WTC11 (cell line): ENCODE results near the gene MEIOSIN. TPM values are rescaled to one million over a fixed set of nuclear protein-coding genes. Genes with fewer than 3 reads are reported as not detected.
A peak's percentile ranks its signal among the peaks of the same experiment; 100 is the strongest.

Source experiments
- ATAC-seq: fragments of 200-7000 bp; cut with Tn5 transposase; 2 replicates; pipeline ENCODE4 v1.10.0; 2021; ENCODE audit warnings: mild to moderate bottlenecking, moderate library complexity
- CTCF ChIA-PET: fragments of 300-600 bp; sonication (Branson Sonifier 250); formaldehyde crosslinking; loops from one replicate; lab custom pipeline; 2021; ENCODE audit warnings: antibody characterized with exemption; lab: Charles Lee
- POLR2A ChIA-PET: fragments of 350-600 bp; sonication (Branson Sonifier 250); formaldehyde crosslinking; loops from one replicate; lab custom pipeline; 2021; ENCODE audit warnings: antibody characterized with exemption; lab: Charles Lee
- DNase-seq: peaks from one replicate; pipeline ENCODE4 v3.0.0; 2021; ENCODE audit warnings: low spot score
- H3K27ac Mint-ChIP-seq: 2 replicates; pipeline ENCODE4 v1.8.0; 2021; ENCODE audit warnings: mixed read lengths
- H3K27me3 Mint-ChIP-seq: 2 replicates; pipeline ENCODE4 v1.8.0; 2021; ENCODE audit warnings: low read depth, mild to moderate bottlenecking, moderate library complexity, mixed read lengths
- H3K36me3 Mint-ChIP-seq: 2 replicates; pipeline ENCODE4 v1.8.0; 2021; ENCODE audit warnings: mixed read lengths
- H3K4me1 Mint-ChIP-seq: 2 replicates; pipeline ENCODE4 v1.8.0; 2022; ENCODE audit warnings: mixed read lengths
- H3K4me3 Mint-ChIP-seq: 2 replicates; pipeline ENCODE4 v1.8.0; 2021; ENCODE audit warnings: mild to moderate bottlenecking, moderate library complexity, mixed read lengths
- H3K9me3 Mint-ChIP-seq: 2 replicates; pipeline ENCODE4 v1.8.0; 2021; ENCODE audit warnings: mixed read lengths
- HMGA2 ChIP-seq: fragments of 250-450 bp; sonication (Bioruptor Pico); IDR thresholded peaks from 2 replicates; pipeline ENCODE4 v1.4.0; 2021; ENCODE audit warnings: mild to moderate bottlenecking, moderate library complexity
- JUN ChIP-seq: sonication (generic); formaldehyde crosslinking; IDR thresholded peaks from 2 replicates; pipeline ENCODE4 v1.8.0; 2023; ENCODE audit warnings: mild to moderate bottlenecking, missing genetic modification reagents
- NFE2L1 ChIP-seq: sonication (generic); formaldehyde crosslinking; IDR thresholded peaks from 2 replicates; pipeline ENCODE4 v1.8.1; 2023; ENCODE audit warnings: missing genetic modification reagents
- NR3C1 ChIP-seq: sonication (generic); formaldehyde crosslinking; conservative IDR thresholded peaks from 2 replicates; pipeline ENCODE4 v1.8.1; 2023; ENCODE audit warnings: low read depth, mild to moderate bottlenecking, missing genetic modification reagents
- SMAD3 ChIP-seq: sonication (generic); formaldehyde crosslinking; IDR thresholded peaks from 2 replicates; pipeline ENCODE4 v1.8.0; 2022; ENCODE audit warnings: missing genetic modification reagents, mild to moderate bottlenecking, borderline replicate concordance
- TCF7 ChIP-seq: sonication (generic); formaldehyde crosslinking; IDR thresholded peaks from 2 replicates; pipeline ENCODE4 v1.8.0; 2022; ENCODE audit warnings: mild to moderate bottlenecking, low read depth, missing genetic modification reagents, moderate library complexity
- TEAD4 ChIP-seq: sonication (generic); formaldehyde crosslinking; IDR thresholded peaks from 2 replicates; pipeline ENCODE4 v1.8.0; 2022; ENCODE audit warnings: mild to moderate bottlenecking, missing genetic modification reagents
- ZNF121 ChIP-seq: sonication (generic); formaldehyde crosslinking; IDR thresholded peaks from 2 replicates; pipeline ENCODE4 v1.8.0; 2023; ENCODE audit warnings: missing genetic modification reagents
- ZNF219 ChIP-seq: sonication (generic); formaldehyde crosslinking; IDR thresholded peaks from 2 replicates; pipeline ENCODE4 v1.8.0; 2023; ENCODE audit warnings: missing genetic modification reagents, mild to moderate bottlenecking, borderline replicate concordance
- ZNF232 ChIP-seq: sonication (generic); formaldehyde crosslinking; IDR thresholded peaks from 2 replicates; pipeline ENCODE4 v1.8.0; 2022; ENCODE audit warnings: mild to moderate bottlenecking, missing genetic modification reagents
- ZNF671 ChIP-seq: fragments of 250-450 bp; sonication (Bioruptor Pico); IDR thresholded peaks from 2 replicates; pipeline ENCODE4 v1.8.0; 2021; ENCODE audit warnings: mild to moderate bottlenecking
- total RNA-seq: library from RNA; stranded (reverse); gene quantifications from 3 replicates; pipeline ENCODE4 v1.2.3, GENCODE V29; 2021
- TF ChIP-seq, protein P1 (sequence below): fragments of 250-450 bp; sonication (Bioruptor Pico); IDR thresholded peaks from 2 replicates; pipeline ENCODE4 v1.8.0; 2021; ENCODE audit warnings: mild to moderate bottlenecking
- TF ChIP-seq, protein P2 (sequence below): fragments of 200-600 bp; IDR thresholded peaks from 2 replicates; pipeline ENCODE4 v1.8.0; 2022; ENCODE audit warnings: antibody characterized with exemption
- TF ChIP-seq, protein P3 (sequence below): sonication (generic); formaldehyde crosslinking; IDR thresholded peaks from 2 replicates; pipeline ENCODE4 v1.8.0; 2022; ENCODE audit warnings: mild to moderate bottlenecking, missing genetic modification reagents
- TF ChIP-seq, protein P4 (sequence below): sonication (generic); formaldehyde crosslinking; conservative IDR thresholded peaks from 2 replicates; pipeline ENCODE4 v1.8.1; 2022; ENCODE audit warnings: mild to moderate bottlenecking, missing genetic modification reagents
- TF ChIP-seq, protein P5 (sequence below): fragments of 250-450 bp; sonication (Bioruptor Pico); IDR thresholded peaks from 2 replicates; pipeline ENCODE4 v1.9.0; 2021; ENCODE audit warnings: mild to moderate bottlenecking
- TF ChIP-seq, protein P6 (sequence below): sonication (generic); formaldehyde crosslinking; IDR thresholded peaks from 2 replicates; pipeline ENCODE4 v1.8.0; 2023; ENCODE audit warnings: mild to moderate bottlenecking, missing genetic modification reagents
- TF ChIP-seq, protein P7 (sequence below): sonication (generic); formaldehyde crosslinking; IDR thresholded peaks from 2 replicates; pipeline ENCODE4 v1.8.0; 2022; ENCODE audit warnings: mild to moderate bottlenecking, missing genetic modification reagents
- TF ChIP-seq, protein P8 (sequence below): sonication (generic); formaldehyde crosslinking; IDR thresholded peaks from 2 replicates; pipeline ENCODE4 v1.8.1; 2022; ENCODE audit warnings: low read depth, missing genetic modification reagents, borderline replicate concordance
- TF ChIP-seq, protein P9 (sequence below): sonication (generic); formaldehyde crosslinking; IDR thresholded peaks from 2 replicates; pipeline ENCODE4 v1.8.1; 2022; ENCODE audit warnings: missing genetic modification reagents, borderline replicate concordance

MEIOSIN gene
- total RNA-seq, 1 experiment from 2014 or later, result not detected

DNA sequence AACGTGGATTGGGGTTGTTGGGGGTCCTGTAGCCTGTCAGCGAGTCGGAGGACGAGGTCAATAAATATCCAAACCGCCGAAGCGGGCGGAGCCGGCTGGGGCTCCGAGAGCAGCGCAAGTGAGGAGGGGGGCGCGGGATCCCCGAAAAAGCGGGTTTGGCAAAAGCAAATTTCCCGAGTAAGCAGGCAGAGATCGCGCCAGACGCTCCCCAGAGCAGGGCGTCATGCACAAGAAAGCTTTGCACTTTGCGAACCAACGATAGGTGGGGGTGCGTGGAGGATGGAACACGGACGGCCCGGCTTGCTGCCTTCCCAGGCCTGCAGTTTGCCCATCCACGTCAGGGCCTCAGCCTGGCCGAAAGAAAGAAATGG, 36.6 kb downstream of the MEIOSIN start (continued):
- TF ChIP-seq JUN (no peak), ZNF671 (CRISPR knock-in tag) (no peak), TCF7 (CRISPR knock-in tag) (0 out of 2 replicates have a peak, but pooled peaks have one; percentile 68), HMGA2 (CRISPR knock-in tag) (no peak), ZNF219 (CRISPR knock-in tag) (no peak), ZNF121 (no peak), NR3C1 (CRISPR knock-in tag) (no peak), NFE2L1 (0 out of 2 replicates have a peak, but pooled peaks have one; percentile 43)
- TF ChIP-seq, protein P1, sequence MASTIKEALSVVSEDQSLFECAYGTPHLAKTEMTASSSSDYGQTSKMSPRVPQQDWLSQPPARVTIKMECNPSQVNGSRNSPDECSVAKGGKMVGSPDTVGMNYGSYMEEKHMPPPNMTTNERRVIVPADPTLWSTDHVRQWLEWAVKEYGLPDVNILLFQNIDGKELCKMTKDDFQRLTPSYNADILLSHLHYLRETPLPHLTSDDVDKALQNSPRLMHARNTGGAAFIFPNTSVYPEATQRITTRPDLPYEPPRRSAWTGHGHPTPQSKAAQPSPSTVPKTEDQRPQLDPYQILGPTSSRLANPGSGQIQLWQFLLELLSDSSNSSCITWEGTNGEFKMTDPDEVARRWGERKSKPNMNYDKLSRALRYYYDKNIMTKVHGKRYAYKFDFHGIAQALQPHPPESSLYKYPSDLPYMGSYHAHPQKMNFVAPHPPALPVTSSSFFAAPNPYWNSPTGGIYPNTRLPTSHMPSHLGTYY (CRISPR knock-in tag), result no peak
- TF ChIP-seq, protein P2, sequence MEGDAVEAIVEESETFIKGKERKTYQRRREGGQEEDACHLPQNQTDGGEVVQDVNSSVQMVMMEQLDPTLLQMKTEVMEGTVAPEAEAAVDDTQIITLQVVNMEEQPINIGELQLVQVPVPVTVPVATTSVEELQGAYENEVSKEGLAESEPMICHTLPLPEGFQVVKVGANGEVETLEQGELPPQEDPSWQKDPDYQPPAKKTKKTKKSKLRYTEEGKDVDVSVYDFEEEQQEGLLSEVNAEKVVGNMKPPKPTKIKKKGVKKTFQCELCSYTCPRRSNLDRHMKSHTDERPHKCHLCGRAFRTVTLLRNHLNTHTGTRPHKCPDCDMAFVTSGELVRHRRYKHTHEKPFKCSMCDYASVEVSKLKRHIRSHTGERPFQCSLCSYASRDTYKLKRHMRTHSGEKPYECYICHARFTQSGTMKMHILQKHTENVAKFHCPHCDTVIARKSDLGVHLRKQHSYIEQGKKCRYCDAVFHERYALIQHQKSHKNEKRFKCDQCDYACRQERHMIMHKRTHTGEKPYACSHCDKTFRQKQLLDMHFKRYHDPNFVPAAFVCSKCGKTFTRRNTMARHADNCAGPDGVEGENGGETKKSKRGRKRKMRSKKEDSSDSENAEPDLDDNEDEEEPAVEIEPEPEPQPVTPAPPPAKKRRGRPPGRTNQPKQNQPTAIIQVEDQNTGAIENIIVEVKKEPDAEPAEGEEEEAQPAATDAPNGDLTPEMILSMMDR, result no peak
- TF ChIP-seq, protein P3, sequence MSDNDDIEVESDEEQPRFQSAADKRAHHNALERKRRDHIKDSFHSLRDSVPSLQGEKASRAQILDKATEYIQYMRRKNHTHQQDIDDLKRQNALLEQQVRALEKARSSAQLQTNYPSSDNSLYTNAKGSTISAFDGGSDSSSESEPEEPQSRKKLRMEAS (CRISPR knock-in tag), result no peak; the same call in 1 of the 2 replicates
- TF ChIP-seq, protein P4, sequence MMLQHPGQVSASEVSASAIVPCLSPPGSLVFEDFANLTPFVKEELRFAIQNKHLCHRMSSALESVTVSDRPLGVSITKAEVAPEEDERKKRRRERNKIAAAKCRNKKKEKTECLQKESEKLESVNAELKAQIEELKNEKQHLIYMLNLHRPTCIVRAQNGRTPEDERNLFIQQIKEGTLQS (CRISPR knock-in tag), result no peak
- TF ChIP-seq, protein P5, sequence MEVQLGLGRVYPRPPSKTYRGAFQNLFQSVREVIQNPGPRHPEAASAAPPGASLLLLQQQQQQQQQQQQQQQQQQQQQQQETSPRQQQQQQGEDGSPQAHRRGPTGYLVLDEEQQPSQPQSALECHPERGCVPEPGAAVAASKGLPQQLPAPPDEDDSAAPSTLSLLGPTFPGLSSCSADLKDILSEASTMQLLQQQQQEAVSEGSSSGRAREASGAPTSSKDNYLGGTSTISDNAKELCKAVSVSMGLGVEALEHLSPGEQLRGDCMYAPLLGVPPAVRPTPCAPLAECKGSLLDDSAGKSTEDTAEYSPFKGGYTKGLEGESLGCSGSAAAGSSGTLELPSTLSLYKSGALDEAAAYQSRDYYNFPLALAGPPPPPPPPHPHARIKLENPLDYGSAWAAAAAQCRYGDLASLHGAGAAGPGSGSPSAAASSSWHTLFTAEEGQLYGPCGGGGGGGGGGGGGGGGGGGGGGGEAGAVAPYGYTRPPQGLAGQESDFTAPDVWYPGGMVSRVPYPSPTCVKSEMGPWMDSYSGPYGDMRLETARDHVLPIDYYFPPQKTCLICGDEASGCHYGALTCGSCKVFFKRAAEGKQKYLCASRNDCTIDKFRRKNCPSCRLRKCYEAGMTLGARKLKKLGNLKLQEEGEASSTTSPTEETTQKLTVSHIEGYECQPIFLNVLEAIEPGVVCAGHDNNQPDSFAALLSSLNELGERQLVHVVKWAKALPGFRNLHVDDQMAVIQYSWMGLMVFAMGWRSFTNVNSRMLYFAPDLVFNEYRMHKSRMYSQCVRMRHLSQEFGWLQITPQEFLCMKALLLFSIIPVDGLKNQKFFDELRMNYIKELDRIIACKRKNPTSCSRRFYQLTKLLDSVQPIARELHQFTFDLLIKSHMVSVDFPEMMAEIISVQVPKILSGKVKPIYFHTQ (CRISPR knock-in tag), result no peak

DNA sequence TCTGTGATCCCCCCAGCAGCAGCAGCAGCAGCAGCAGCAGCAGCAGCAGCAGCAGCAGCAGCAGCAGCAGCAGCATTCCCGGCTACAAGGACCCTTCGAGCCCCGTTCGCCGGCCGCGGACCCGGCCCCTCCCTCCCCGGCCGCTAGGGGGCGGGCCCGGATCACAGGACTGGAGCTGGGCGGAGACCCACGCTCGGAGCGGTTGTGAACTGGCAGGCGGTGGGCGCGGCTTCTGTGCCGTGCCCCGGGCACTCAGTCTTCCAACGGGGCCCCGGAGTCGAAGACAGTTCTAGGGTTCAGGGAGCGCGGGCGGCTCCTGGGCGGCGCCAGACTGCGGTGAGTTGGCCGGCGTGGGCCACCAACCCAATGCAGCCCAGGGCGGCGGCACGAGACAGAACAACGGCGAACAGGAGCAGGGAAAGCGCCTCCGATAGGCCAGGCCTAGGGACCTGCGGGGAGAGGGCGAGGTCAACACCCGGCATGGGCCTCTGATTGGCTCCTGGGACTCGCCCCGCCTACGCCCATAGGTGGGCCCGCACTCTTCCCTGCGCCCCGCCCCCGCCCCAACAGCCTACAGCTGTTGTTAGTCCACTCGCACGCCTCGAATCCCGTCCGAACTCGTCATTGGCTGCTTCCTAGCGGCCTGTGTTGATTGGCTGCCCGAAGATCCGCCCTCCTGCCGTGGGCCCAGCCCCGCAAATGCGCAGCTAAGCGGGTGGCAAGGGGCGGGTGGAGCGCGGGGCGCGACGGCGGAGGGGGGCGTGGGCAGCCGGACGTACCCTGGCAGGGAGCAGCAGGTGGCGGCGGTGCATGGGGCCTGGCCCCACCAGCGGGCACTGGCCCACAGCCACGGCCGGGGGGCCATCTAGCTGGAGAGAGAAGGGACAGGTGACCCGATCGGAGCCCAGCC, 37.2 kb downstream of the MEIOSIN start:
- H3K9me3 Mint-ChIP-seq, result no peaks in the 10 kb centered on the region
- H3K4me1 Mint-ChIP-seq, result peaks cover 13% of the 10 kb centered on the region
- H3K27me3 Mint-ChIP-seq, result peaks cover 5% of the 10 kb centered on the region; the same call in 1 of the 2 replicates
- H3K27ac Mint-ChIP-seq, result peak overlapping the region; percentile 97
- POLR2A ChIA-PET, result interaction anchor here (0.5 to 4.8 kb wide), 20 partner anchors 7 to 232 kb away, joined by 3 to 115 read pairs (median 5); partner anchors contain the start of genes DMPK, FBXO46, IRF2BP1 and QPCTL
- peak overlapping the region; percentile 97 for H3K4me3 Mint-ChIP-seq
- peaks cover 6% of the 10 kb centered on the region; the same call in 1 of the 2 replicates for H3K36me3 Mint-ChIP-seq
- DNase-seq (peak; percentile 97), ATAC-seq (peak; percentile 73)
- CTCF ChIA-PET, result interaction anchor here (0.5 to 5.6 kb wide), 46 partner anchors 7 to 1154 kb away, joined by 3 to 175 read pairs (median 5); partner anchors contain the start of genes DMPK, DMWD, FBXO46 and FOSB
- TF ChIP-seq TEAD4 (CRISPR knock-in tag) (peak; percentile 64; the same call in 1 of the 2 replicates), JUN (no peak), ZNF232 (CRISPR knock-in tag) (no peak), SMAD3 (CRISPR knock-in tag) (0 out of 2 replicates have a peak, but pooled peaks have one; percentile 47)
- TF ChIP-seq, protein P6, sequence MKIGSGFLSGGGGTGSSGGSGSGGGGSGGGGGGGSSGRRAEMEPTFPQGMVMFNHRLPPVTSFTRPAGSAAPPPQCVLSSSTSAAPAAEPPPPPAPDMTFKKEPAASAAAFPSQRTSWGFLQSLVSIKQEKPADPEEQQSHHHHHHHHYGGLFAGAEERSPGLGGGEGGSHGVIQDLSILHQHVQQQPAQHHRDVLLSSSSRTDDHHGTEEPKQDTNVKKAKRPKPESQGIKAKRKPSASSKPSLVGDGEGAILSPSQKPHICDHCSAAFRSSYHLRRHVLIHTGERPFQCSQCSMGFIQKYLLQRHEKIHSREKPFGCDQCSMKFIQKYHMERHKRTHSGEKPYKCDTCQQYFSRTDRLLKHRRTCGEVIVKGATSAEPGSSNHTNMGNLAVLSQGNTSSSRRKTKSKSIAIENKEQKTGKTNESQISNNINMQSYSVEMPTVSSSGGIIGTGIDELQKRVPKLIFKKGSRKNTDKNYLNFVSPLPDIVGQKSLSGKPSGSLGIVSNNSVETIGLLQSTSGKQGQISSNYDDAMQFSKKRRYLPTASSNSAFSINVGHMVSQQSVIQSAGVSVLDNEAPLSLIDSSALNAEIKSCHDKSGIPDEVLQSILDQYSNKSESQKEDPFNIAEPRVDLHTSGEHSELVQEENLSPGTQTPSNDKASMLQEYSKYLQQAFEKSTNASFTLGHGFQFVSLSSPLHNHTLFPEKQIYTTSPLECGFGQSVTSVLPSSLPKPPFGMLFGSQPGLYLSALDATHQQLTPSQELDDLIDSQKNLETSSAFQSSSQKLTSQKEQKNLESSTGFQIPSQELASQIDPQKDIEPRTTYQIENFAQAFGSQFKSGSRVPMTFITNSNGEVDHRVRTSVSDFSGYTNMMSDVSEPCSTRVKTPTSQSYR (CRISPR knock-in tag), result 0 out of 2 replicates have a peak, but pooled peaks have one; percentile 28
- TF ChIP-seq, protein P7, sequence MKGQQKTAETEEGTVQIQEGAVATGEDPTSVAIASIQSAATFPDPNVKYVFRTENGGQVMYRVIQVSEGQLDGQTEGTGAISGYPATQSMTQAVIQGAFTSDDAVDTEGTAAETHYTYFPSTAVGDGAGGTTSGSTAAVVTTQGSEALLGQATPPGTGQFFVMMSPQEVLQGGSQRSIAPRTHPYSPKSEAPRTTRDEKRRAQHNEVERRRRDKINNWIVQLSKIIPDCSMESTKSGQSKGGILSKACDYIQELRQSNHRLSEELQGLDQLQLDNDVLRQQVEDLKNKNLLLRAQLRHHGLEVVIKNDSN (CRISPR knock-in tag), result peak; percentile 53; the same call in 1 of the 2 replicates
- TF ChIP-seq, protein P8, sequence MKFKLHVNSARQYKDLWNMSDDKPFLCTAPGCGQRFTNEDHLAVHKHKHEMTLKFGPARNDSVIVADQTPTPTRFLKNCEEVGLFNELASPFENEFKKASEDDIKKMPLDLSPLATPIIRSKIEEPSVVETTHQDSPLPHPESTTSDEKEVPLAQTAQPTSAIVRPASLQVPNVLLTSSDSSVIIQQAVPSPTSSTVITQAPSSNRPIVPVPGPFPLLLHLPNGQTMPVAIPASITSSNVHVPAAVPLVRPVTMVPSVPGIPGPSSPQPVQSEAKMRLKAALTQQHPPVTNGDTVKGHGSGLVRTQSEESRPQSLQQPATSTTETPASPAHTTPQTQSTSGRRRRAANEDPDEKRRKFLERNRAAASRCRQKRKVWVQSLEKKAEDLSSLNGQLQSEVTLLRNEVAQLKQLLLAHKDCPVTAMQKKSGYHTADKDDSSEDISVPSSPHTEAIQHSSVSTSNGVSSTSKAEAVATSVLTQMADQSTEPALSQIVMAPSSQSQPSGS (CRISPR knock-in tag), result 0 out of 2 replicates have a peak, but pooled peaks have one; percentile 33
- TF ChIP-seq, protein P9, sequence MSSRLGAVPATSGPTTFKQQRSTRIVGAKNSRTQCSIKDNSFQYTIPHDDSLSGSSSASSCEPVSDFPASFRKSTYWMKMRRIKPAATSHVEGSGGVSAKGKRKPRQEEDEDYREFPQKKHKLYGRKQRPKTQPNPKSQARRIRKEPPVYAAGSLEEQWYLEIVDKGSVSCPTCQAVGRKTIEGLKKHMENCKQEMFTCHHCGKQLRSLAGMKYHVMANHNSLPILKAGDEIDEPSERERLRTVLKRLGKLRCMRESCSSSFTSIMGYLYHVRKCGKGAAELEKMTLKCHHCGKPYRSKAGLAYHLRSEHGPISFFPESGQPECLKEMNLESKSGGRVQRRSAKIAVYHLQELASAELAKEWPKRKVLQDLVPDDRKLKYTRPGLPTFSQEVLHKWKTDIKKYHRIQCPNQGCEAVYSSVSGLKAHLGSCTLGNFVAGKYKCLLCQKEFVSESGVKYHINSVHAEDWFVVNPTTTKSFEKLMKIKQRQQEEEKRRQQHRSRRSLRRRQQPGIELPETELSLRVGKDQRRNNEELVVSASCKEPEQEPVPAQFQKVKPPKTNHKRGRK (CRISPR knock-in tag), result no peak
